Measurements from ENCODE around the gene PRRC2C.

Gene PRRC2C

GRCh38 chr1:171636141-171636540, 150.8 kb downstream of the PRRC2C start:
- no peak for DNase-seq (ENCODE audit: low read depth in 2 of 2)

- DNase-seq (ENCODE audit: low read depth in 2 of 2) = no peak
These were observed 152.7 kb downstream of the PRRC2C start for GRCh38 chr1:171637928-171638576.

- no peak for DNase-seq (ENCODE audit: low read depth in 2 of 2)
These were observed 154.9 kb downstream of the PRRC2C start for GRCh38 chr1:171640225-171640624.

GRCh38 chr1:171641076-171641864, 155.9 kb downstream of the PRRC2C start:
- no peak for DNase-seq (ENCODE audit: low read depth in 2 of 2)

- no peak for DNase-seq (ENCODE audit: low read depth in 2 of 2)
These were observed 156.9 kb downstream of the PRRC2C start for GRCh38 chr1:171642197-171642596.
